ENCODE results near the gene SPOCK1.
A peak's percentile ranks its signal among the peaks of the same experiment; 100 is the strongest.

Gene SPOCK1

GRCh38 chr5:137221943-137222342 lies 277.2 kb downstream of the SPOCK1 start:
- no peak for TF ChIP-seq CTCF (IDR thresholded peaks at IDR 0.05)

- TF ChIP-seq CTCF (IDR thresholded peaks at IDR 0.05) = peak; percentile 71
Measured at GRCh38 chr5:137220523-137220927, 278.6 kb downstream of the SPOCK1 start.

GRCh38 chr5:137218896-137219295 lies 280.2 kb downstream of the SPOCK1 start:
- no peak for TF ChIP-seq CTCF (IDR thresholded peaks at IDR 0.05)

- TF ChIP-seq CTCF (IDR thresholded peaks at IDR 0.05) = no peak
Measured at GRCh38 chr5:137218471-137218870, 280.7 kb downstream of the SPOCK1 start.

- no peak for TF ChIP-seq CTCF (IDR thresholded peaks at IDR 0.05)
Measured at GRCh38 chr5:137217599-137218200, 281.4 kb downstream of the SPOCK1 start.

- no peak for TF ChIP-seq CTCF (IDR thresholded peaks at IDR 0.05)
Measured at GRCh38 chr5:137216976-137217598, 282.0 kb downstream of the SPOCK1 start.

GRCh38 chr5:137215780-137216179 lies 283.3 kb downstream of the SPOCK1 start:
- no peak for TF ChIP-seq CTCF (IDR thresholded peaks at IDR 0.05)
